LNCAP (cell line): Measurements from ENCODE around the gene GET3.

Experiments
- TF ChIP-seq, protein P1 (sequence below): fragments of 450-650 bp; IDR thresholded peaks from 2 replicates; pipeline ENCODE4 v1.5.1; 2017; ENCODE audit warnings: mild to moderate bottlenecking

Gene GET3

DNA sequence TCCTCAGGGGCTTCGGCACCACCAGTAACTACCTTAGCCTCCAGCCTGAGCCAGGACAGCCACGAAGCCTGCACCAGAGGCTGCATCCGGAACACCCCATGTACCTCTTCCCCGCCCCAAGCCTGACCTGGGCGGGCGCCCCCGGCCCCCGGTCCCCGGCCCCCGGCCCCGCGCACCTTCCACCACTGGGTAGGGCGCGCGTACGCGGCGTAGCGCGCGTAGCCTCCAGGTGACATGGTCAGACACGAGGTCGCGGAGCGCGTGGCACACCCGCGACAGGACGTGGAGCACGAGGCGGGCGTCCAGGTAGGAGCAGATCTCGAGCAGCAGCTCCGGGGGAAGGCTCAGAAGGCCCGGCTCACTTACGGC, 41.3 kb upstream of the GET3 start:
- TF ChIP-seq, protein P1, sequence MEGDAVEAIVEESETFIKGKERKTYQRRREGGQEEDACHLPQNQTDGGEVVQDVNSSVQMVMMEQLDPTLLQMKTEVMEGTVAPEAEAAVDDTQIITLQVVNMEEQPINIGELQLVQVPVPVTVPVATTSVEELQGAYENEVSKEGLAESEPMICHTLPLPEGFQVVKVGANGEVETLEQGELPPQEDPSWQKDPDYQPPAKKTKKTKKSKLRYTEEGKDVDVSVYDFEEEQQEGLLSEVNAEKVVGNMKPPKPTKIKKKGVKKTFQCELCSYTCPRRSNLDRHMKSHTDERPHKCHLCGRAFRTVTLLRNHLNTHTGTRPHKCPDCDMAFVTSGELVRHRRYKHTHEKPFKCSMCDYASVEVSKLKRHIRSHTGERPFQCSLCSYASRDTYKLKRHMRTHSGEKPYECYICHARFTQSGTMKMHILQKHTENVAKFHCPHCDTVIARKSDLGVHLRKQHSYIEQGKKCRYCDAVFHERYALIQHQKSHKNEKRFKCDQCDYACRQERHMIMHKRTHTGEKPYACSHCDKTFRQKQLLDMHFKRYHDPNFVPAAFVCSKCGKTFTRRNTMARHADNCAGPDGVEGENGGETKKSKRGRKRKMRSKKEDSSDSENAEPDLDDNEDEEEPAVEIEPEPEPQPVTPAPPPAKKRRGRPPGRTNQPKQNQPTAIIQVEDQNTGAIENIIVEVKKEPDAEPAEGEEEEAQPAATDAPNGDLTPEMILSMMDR, result no peak

DNA sequence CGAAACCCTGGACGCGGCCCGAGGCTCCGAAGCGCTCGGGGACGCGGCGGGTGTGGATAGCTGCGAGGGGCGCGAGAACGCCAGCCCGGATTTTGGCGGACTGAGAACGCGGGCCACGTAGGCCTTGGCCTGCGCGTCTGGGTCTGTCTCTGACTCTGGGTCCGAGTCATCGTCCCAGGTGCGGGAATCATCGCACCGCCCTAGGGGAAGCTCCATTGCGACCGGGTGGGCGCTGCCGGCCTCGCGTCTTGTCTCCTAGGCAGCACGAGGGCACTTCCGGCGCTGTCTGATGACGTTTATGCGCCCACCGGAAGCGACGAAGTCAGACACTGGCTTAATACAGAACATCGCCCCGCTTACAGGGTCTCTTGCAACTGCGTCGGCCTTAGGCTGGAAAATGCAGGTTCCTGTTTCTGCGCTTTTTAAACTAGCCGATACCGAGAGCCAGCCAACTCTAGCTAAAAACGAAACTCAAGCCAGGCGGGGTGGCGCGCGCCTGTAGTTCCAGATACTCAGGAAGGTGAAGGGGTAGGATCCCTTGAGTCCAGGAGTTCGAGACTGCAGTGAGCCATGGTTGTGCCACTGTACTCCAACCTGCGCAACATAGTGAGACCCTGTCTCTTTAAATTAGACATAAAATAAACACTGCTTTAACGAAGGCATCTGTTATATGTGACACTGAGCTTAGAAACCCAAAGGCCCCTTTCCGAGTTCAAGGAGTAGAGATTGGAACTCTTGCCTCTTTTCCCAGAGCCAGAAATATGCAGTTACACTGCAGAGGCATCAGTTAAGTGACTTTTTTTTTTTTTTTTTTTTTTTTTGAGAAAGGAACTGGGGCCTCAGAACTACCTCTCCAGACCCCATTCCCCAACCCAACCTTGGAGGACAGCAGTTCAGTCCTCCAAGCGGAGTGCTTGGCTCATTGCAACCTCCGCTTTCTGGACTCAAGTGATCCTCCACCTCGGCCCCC, 40.6 kb upstream of the GET3 start, which contains the start of gene FBXW9:
TSS of gene FBXW9 (minus strand) at position 266 of the 970 bp plus-strand sequence. CDS start at position 216, 50 bp downstream.
- TF ChIP-seq, protein P1, result no peak

DNA sequence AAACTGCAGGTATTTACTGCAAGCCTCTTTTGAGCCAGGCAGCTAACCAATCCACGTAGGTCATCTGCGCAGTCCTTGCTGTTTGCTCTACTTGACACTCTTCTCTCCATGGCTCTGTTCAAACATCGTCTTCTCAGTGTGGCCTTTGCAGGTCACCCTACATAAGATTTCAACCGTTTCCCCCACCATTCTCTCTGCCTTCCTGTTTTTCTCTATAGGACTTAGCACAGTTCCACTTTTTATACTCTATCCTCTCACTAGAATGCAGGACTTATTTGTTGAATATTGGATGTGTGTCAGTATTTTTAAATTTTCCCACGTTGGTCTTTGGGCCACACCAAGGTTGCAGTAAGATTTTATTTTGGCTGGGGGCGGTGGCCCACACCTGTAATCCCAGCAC, 39.2 kb upstream of the GET3 start:
- TF ChIP-seq, protein P1, result no peak

DNA sequence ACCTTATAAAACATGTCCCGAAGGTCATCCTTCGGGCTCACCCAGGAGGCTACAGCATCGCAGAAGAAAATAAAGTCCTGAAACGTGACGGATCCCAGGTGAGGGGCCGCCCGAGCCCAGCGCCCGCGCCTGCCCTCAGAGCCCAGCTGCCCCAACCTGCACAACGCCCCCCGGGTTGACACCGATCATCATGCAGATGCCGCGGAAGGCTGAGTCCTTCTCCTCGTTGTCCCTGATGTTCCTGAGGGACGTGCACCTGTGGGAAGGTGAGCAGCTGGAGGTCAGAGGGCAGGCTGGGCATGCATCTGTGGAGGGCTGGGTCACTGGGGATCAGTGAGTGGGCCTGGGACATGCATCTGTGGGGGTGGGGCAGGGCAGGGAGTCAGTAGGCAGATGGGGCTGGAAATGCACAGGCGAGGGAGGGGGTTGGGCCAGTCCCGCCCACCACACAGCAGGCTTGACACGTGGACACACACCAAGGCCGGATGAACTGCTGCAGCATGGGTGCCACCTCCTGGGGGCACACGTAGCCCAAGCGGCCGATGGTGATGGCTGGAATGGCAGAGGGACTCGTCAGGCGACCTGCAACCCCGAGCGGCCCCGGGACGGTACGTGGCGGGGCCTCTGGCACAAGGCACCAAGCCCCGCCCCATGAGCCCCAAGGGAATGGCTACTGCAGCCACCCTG, 35.6 kb upstream of the GET3 start:
- TF ChIP-seq, protein P1, result no peak

DNA sequence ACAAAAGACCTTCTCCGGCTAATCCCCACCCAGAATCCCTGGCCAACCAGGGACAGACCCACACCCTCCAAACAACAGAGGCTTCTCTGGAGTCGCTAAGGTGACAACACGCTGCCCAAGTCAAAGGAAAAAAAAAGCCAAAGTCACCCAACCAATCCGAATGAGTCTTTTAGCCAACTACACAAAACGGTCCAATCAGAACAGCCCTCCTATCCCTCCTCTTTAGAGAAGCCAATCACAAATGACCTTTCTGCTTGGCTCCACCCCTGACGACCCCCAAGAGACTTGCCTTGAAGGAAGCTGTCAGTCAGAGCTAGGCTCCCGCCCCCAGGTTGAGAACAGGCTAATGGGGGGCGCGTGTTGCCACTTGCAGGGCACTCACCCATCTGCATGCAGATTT, 34.3 kb upstream of the GET3 start:
- TF ChIP-seq, protein P1, result no peak

DNA sequence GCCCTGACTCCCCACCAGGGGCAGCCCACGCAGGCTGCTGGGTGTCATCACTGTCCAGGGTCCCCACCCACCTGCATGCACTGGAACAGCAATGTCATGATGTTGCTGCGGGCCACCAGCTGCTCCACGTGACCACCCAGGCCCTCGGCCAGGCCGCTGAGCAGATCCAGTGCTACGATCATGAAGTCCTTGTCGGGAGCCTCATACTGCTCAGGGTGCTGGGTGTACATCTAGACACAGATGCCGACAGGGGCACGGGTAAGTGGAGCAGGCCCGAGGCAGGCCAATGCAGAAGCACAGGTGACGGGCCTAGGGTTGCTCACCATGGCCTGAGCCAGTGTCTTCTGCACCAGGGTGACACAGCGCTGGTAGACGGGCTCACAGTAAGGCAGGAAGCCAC, 32.1 kb upstream of the GET3 start:
- TF ChIP-seq, protein P1, result no peak

DNA sequence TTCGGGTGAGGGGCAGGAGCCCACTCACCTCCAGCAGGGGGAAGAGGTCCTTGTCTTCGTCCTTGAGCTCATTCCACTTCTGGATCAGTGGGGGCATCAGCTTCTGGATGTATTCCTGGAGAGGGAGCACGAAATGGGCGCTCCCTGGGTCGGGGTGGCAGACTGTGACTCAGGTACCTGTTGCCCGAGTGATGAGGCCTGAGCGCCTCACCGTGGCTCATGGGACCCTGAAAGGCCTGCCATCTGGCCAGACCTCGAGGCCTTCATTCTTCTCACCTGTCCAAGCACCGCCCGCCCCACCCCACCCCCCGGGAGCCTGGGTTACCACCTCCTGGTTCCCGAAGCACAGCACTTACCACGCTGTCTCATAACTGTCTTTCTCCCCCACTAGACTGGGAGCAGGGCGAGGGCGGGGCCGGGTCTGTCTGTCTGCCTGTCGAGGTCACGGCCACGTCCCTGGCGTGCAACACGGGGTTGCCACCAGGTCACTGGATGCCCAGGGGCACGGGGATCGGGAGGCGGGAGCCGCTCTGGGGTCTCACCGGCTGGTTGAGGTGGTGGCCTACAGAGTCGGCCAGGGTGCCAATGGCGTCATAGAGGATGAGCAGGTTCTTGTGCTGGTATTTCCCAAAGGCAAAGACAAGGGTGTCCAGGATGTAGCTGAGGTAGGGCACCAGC, 31.5 kb upstream of the GET3 start:
- TF ChIP-seq, protein P1, result no peak
